Activated T-helper 1 cell treated with Interleukin-2 at 50 U/mL for 16 hours (primary cell): ENCODE data around the gene EXD2.
"Not testable (repeated sequence)": the region's sequence is repeated elsewhere in the genome, so short reads cannot be mapped to it uniquely, and the experiment has no call there.

Experiments
- DNase-seq: peaks from one replicate; pipeline ENCODE4 v3.0.0-alpha.2; 2020; ENCODE audit warnings: low read depth

EXD2 gene

GRCh38 chr14:69199786-69200185 lies 8.5 kb downstream of the EXD2 start:
- DNase-seq, result no peak

- no peak for DNase-seq
These were observed 13.5 kb downstream of the EXD2 start for GRCh38 chr14:69204753-69205152.

GRCh38 chr14:69207435-69208041 lies 16.2 kb downstream of the EXD2 start:
- no peak for DNase-seq

- no peak for DNase-seq
These were observed 17.4 kb downstream of the EXD2 start for GRCh38 chr14:69208666-69209065.

GRCh38 chr14:69214393-69214792 lies 23.1 kb downstream of the EXD2 start:
- no peak for DNase-seq

- not testable (repeated sequence) for DNase-seq
These were observed 26.4 kb downstream of the EXD2 start for GRCh38 chr14:69217663-69218062.

GRCh38 chr14:69224946-69225345 lies 33.6 kb downstream of the EXD2 start:
- no peak for DNase-seq

- DNase-seq, result no peak
These were observed 34.9 kb downstream of the EXD2 start for GRCh38 chr14:69226178-69226577.

- no peak for DNase-seq
These were observed 35.4 kb downstream of the EXD2 start for GRCh38 chr14:69226736-69227135.

- no peak for DNase-seq
These were observed 40.2 kb downstream of the EXD2 start for GRCh38 chr14:69231486-69231885.

GRCh38 chr14:69232388-69232787 lies 41.1 kb downstream of the EXD2 start:
- DNase-seq, result no peak

- no peak for DNase-seq
These were observed 42.8 kb downstream of the EXD2 start for GRCh38 chr14:69234106-69234505.

- no peak for DNase-seq
These were observed 44.4 kb downstream of the EXD2 start for GRCh38 chr14:69235708-69236107.

- no peak for DNase-seq
These were observed 45.8 kb downstream of the EXD2 start for GRCh38 chr14:69237142-69237541.

- DNase-seq, result no peak
These were observed 46.3 kb downstream of the EXD2 start for GRCh38 chr14:69237584-69237983.

GRCh38 chr14:69238883-69239282 lies 47.6 kb downstream of the EXD2 start:
- no peak for DNase-seq

GRCh38 chr14:69240527-69241173 lies 49.4 kb downstream of the EXD2 start:
- DNase-seq, result no peak

- DNase-seq, result no peak
These were observed 50.3 kb downstream of the EXD2 start for GRCh38 chr14:69241577-69241976.

- no peak for DNase-seq
These were observed 51.3 kb downstream of the EXD2 start for GRCh38 chr14:69242311-69243224.

GRCh38 chr14:69244946-69245345 lies 53.6 kb downstream of the EXD2 start:
- no peak for DNase-seq

- DNase-seq, result no peak
These were observed 55.0 kb downstream of the EXD2 start for GRCh38 chr14:69246331-69246730.

GRCh38 chr14:69247676-69248440 lies 56.6 kb downstream of the EXD2 start:
- DNase-seq, result no peak
